A549 (cell line): ENCODE measurements around the gene LIN28A.

Experiments
- CTCF ChIP-seq: fragments of >200 bp; sonication (Bioruptor Twin); formaldehyde crosslinking; IDR thresholded peaks from 3 replicates; pipeline ENCODE4 v1.5.1; 2016
- POLR2A ChIP-seq: IDR thresholded peaks from 2 replicates; pipeline ENCODE4 v1.6.1; 2012; ENCODE audit warnings: mild to moderate bottlenecking, low read length

- TF ChIP-seq CTCF = no peak
- no peak for TF ChIP-seq POLR2A
Observed at GRCh38 chr1:26399034-26399433, 11.6 kb upstream of the LIN28A start.
